Mesothelial cell of epicardium (in vitro differentiated cells): ENCODE results near the gene BSDC1. TPM values are rescaled to one million over a fixed set of nuclear protein-coding genes. Genes with fewer than 3 reads are reported as not detected.

ENCODE experiments used
- DNase-seq, 2 experiments: peaks; one replicate each; pipeline ENCODE4 v3.0.0; 2021; ENCODE audit warnings: low spot score in 2 of 2; ENCODE audit not compliant: unreplicated experiment in 2 of 2
- H3K27ac Mint-ChIP-seq: 2 replicates; pipeline ENCODE4 v1.8.0; 2021; ENCODE audit warnings: mixed read lengths
- H3K27me3 Mint-ChIP-seq: 2 replicates; pipeline ENCODE4 v1.8.0; 2021; ENCODE audit warnings: low read depth, mixed read lengths
- H3K36me3 Mint-ChIP-seq: 2 replicates; pipeline ENCODE4 v1.8.0; 2021; ENCODE audit warnings: mixed read lengths
- H3K4me1 Mint-ChIP-seq: 2 replicates; pipeline ENCODE4 v1.8.0; 2021; ENCODE audit warnings: mixed read lengths
- H3K4me3 Mint-ChIP-seq: 2 replicates; pipeline ENCODE4 v1.8.0; 2021; ENCODE audit warnings: mild to moderate bottlenecking, moderate library complexity, mixed read lengths
- H3K9me3 Mint-ChIP-seq: 2 replicates; pipeline ENCODE4 v1.8.0; 2021; ENCODE audit warnings: mixed read lengths
- total RNA-seq: library from RNA; stranded (reverse); gene quantifications from 3 replicates; pipeline ENCODE4 v1.2.1, GENCODE V29; 2021
- TF ChIP-seq, protein P1 (sequence below): fragments of 200-600 bp; sonication (generic); IDR thresholded peaks from one replicate; pipeline ENCODE4 v1.5.0; 2021; ENCODE audit warnings: antibody characterized with exemption; ENCODE audit not compliant: unreplicated experiment

The BSDC1 gene
- total RNA-seq, 1 donor from 2014 or later = 73.4 TPM

DNA sequence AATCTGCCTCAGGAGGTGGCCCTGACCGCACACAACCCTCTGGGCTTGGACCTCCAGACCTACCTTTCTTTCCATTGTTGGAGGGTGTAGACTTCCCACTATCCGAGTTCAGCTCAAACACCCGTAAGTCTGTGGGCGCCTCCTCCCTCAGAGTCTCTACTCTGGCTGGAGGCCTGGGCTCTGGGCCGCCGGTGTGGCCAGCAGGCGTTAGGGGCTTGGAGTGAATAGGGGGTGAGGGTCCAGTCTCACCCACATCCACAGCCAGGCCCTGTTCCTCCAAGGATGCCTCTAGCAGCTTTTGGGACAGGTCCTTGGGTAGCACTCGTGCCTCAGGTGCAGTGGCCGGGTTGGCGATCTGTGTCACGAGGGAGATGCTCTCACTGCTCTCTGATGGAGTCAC, 18.0 kb downstream of the BSDC1 start:
- DNase-seq = no peak
- Mint-ChIP-seq H3K4me3 (no peak overlapping the region), H3K4me1 (no peaks in the 10 kb centered on the region), H3K36me3 (peaks cover 49% of the 10 kb centered on the region), H3K27me3 (no peaks in the 10 kb centered on the region), H3K27ac (no peak overlapping the region), H3K9me3 (no peaks in the 10 kb centered on the region)
- TF ChIP-seq, protein P1, sequence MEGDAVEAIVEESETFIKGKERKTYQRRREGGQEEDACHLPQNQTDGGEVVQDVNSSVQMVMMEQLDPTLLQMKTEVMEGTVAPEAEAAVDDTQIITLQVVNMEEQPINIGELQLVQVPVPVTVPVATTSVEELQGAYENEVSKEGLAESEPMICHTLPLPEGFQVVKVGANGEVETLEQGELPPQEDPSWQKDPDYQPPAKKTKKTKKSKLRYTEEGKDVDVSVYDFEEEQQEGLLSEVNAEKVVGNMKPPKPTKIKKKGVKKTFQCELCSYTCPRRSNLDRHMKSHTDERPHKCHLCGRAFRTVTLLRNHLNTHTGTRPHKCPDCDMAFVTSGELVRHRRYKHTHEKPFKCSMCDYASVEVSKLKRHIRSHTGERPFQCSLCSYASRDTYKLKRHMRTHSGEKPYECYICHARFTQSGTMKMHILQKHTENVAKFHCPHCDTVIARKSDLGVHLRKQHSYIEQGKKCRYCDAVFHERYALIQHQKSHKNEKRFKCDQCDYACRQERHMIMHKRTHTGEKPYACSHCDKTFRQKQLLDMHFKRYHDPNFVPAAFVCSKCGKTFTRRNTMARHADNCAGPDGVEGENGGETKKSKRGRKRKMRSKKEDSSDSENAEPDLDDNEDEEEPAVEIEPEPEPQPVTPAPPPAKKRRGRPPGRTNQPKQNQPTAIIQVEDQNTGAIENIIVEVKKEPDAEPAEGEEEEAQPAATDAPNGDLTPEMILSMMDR = no peak

DNA sequence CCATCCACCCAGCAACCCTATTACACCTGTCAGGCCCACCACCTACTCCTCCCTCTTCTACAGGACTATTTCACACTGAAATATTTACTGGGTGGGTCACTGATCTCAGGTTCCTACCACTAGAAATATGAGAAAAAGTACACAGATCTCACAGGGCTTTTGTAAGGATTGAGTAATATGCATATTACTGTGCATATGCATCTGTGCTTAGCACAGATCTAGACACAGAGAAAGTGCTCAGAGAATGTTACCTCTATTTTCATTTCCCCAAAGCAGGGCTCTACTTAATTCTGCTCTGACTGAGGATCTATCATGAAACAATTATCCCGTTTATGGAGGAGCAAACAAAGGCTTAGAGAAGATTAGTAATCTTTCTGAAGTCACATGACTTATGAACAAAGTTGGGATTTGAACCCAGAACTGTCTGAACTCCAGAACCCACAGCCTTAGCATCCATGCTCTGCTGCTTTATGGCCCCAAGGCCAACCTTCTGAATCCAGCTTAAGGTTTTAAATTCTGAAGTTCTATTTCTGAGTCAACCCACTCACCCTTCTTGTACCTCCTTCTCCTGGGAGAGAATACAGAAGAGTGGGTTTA, 20.1 kb downstream of the BSDC1 start:
- TF ChIP-seq, protein P1 = no peak
- DNase-seq = no peak
- no peak overlapping the region for H3K27ac Mint-ChIP-seq
- peaks cover 38% of the 10 kb centered on the region for H3K36me3 Mint-ChIP-seq
- no peaks in the 10 kb centered on the region for H3K4me1 Mint-ChIP-seq
- H3K27me3 Mint-ChIP-seq = no peaks in the 10 kb centered on the region
- H3K4me3 Mint-ChIP-seq = no peak overlapping the region
- no peaks in the 10 kb centered on the region for H3K9me3 Mint-ChIP-seq

DNA sequence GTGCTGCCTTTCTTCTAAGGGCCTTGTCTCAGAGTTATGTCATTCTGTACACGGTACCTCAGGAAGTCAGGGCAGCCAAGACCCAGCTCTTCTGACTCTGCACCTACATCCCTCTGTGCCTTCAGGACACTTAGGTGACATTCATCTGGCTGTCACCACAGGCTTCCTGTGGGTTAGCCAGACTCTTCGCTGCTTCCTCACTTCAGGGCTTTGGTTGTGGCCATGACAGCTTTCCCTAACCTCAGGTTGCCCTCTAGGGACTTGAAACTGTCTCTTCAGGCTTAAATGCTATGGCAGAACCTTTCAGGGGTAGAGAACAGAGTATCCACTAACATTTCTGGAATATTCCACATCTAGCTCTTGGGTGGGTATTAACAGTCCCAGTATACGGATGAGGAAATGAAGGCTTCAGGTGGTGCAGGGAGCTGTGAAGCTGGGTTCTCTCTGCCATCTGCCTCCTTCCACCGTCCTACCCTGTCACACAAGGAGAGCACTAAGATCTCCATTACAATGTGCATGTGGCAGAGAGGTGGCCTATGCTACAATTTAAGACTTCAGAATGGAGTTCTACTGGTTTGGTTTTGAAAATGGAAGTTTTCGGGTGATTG, 22.0 kb downstream of the BSDC1 start:
- H3K36me3 Mint-ChIP-seq = peaks cover 28% of the 10 kb centered on the region
- no peak for DNase-seq
- H3K27ac Mint-ChIP-seq = no peak overlapping the region

DNA sequence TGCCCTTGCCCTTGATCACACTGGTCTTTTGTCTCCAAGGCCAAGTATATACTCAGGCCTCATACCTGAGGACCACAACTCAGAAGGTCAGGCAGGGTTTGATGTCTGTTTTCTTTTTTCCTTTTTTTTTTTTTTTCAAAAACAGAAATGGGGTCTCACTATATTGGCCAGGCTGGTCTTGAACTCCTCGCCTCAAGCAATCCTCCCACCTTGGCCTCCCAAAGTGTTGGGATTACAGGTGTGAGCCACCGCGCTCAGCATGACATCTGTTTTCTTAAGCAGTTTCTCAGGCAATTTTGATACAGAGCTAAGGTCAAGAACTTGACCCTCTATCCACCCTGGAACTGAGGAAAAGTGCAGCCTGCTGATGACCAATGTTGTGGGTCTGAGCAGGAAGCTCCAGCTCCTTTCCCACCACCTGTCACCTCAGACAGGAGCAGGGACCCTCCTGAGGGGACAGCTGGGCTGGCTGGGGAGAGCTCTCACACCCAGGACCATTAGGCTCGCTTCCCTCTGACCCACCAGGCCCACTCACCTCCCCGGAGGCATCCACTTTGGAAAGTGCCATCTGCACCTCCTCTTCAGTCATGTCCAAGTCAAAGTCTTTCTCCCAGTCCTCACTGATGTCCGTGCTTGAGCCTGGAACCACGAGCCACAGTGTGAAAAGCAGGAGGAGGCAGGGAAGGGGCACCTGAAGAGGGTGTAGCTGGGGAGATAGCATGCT, 26.2 kb downstream of the BSDC1 start:
- Mint-ChIP-seq H3K36me3 (peaks cover 13% of the 10 kb centered on the region), H3K4me1 (peaks cover 2% of the 10 kb centered on the region), H3K27ac (no peak overlapping the region), H3K4me3 (no peak overlapping the region), H3K27me3 (no peaks in the 10 kb centered on the region), H3K9me3 (no peaks in the 10 kb centered on the region)
- TF ChIP-seq, protein P1 = no peak
- no peak for DNase-seq

More for the DNA sequence above, 22.0 kb downstream of the BSDC1 start:
- TF ChIP-seq, protein P1 = no peak
- H3K4me3 Mint-ChIP-seq = no peak overlapping the region
- H3K27me3 Mint-ChIP-seq = no peaks in the 10 kb centered on the region
- H3K9me3 Mint-ChIP-seq = no peaks in the 10 kb centered on the region
- H3K4me1 Mint-ChIP-seq = no peaks in the 10 kb centered on the region

DNA sequence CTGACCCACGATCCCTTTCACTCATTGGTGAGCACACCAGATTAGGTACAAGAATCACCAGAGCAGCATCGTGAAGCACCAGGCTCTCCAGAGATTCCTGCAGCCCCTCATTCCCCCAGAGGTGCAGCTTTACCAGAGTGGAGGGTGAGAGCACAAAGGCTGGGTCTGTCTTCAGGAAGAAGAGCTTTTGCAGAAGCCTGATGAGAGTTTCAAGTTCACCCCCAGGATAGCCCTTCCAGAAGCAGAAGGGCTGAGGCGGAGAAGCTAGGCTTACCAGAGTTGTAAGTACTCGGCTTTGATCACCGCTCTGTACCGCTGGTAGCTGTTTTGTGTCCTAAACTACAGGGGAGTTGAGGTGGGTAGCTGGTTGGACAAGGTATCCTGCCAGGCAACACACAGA, 28.8 kb downstream of the BSDC1 start:
- Mint-ChIP-seq H3K4me3 (no peak overlapping the region), H3K36me3 (peaks cover 7% of the 10 kb centered on the region), H3K27me3 (no peaks in the 10 kb centered on the region), H3K4me1 (peaks cover 14% of the 10 kb centered on the region), H3K9me3 (no peaks in the 10 kb centered on the region), H3K27ac (peak overlapping the region; percentile 30)
- DNase-seq = no peak
- TF ChIP-seq, protein P1 = no peak
